Measurements from ENCODE around the gene MT1HL1. TPM values are rescaled to one million over a fixed set of nuclear protein-coding genes. Genes with fewer than 3 reads are reported as not detected.

MT1HL1 gene
- total RNA-seq, 1 experiment from 2014 or later: not detected

DNA sequence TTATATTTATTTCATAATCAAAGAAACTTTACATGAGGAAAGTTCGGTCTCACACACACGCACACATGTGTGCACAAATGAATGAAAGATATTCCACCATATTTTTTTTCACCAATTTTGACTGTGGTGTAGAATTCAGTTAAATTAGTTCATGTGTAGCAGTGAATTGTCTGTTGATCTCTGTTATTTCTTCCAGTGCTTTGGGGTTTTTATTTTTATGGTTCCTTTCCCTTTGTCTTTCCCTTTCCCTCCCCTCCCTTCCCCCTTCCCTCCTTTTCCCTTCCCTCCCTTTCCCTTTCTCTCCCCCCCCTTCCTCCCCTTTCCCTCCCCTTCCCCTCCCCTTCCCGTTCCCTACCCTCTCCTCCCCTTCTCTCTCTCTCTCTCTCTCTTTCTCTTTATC is 46.7 kb upstream of the MT1HL1 start:
- no peaks in the 10 kb centered on the region for H3K27me3 Mint-ChIP-seq (ENCODE audit: low read depth)
- 80% methylated on average over 1 of the region's 3 CpGs for WGBS (ENCODE audit: extremely low coverage, insufficient read length, low lambda C conversion rate)
- no peak overlapping the region for H2AFZ ChIP-seq (ENCODE audit: low read length)
- no peak overlapping the region for H3K56ac ChIP-seq (ENCODE audit: insufficient read length, low read depth, low read length)
- no peaks in the 10 kb centered on the region for H3K27me3 ChIP-seq (ENCODE audit: insufficient read depth, low read length)
- H4K91ac ChIP-seq (ENCODE audit: insufficient read length, low read depth, low read length): no peak overlapping the region
- H3K4me1 ChIP-seq (ENCODE audit: insufficient read depth, low read length): peaks cover 7% of the 10 kb centered on the region; the same call in 1 of the 2 replicates
- no peak overlapping the region for H3K18ac ChIP-seq (ENCODE audit: insufficient read length, low read depth, low read length)
- H2BK12ac ChIP-seq (ENCODE audit: insufficient read length, low read depth, low read length): no peak overlapping the region
- no peak overlapping the region for H2BK15ac ChIP-seq (ENCODE audit: low read depth, low read length)
- no peak overlapping the region for H3K4ac ChIP-seq (ENCODE audit: low read depth, low read length)
- H3K27ac Mint-ChIP-seq: no peak overlapping the region
- no peaks in the 10 kb centered on the region for H3K23me2 ChIP-seq (ENCODE audit: insufficient read length, low read depth, low read length, poor library complexity, severe bottlenecking)
- no peaks in the 10 kb centered on the region for H3K9me3 ChIP-seq (ENCODE audit: control insufficient read depth, low read depth, low read length)
- H3K27ac ChIP-seq (ENCODE audit: insufficient read length, low read depth, low read length): no peak overlapping the region
- H2BK120ac ChIP-seq (ENCODE audit: low read depth, low read length, poor library complexity, severe bottlenecking): no peak overlapping the region
- peaks cover 0 to 6% (median 4%) of the 10 kb centered on the region in 3 experiments; a peak in 2 of 7 replicates for H3K36me3 Mint-ChIP-seq (ENCODE audit: insufficient read depth in 1 of 3, low read depth in 3 of 3)
- no peak overlapping the region for H2BK5ac ChIP-seq (ENCODE audit: insufficient read length, low read length)
- H3K4me2 ChIP-seq (ENCODE audit: insufficient read depth, insufficient read length, low read length): no peak overlapping the region
- no peak overlapping the region for H3K14ac ChIP-seq (ENCODE audit: insufficient read depth, low read length)
- DNase-seq: no peak
- TF ChIP-seq, protein P1, sequence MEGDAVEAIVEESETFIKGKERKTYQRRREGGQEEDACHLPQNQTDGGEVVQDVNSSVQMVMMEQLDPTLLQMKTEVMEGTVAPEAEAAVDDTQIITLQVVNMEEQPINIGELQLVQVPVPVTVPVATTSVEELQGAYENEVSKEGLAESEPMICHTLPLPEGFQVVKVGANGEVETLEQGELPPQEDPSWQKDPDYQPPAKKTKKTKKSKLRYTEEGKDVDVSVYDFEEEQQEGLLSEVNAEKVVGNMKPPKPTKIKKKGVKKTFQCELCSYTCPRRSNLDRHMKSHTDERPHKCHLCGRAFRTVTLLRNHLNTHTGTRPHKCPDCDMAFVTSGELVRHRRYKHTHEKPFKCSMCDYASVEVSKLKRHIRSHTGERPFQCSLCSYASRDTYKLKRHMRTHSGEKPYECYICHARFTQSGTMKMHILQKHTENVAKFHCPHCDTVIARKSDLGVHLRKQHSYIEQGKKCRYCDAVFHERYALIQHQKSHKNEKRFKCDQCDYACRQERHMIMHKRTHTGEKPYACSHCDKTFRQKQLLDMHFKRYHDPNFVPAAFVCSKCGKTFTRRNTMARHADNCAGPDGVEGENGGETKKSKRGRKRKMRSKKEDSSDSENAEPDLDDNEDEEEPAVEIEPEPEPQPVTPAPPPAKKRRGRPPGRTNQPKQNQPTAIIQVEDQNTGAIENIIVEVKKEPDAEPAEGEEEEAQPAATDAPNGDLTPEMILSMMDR (conservative IDR thresholded peaks at IDR 0.05): no peak
- peaks cover 0 to 2% of the 10 kb centered on the region in 2 experiments; a peak in 1 of 5 replicates for H3K9me3 Mint-ChIP-seq
- no peak overlapping the region for H3K23ac ChIP-seq (ENCODE audit: insufficient read length, low read depth, low read length)
- no peak overlapping the region for H4K5ac ChIP-seq (ENCODE audit: insufficient read length, low read depth, low read length)
- no peak overlapping the region for H3K4me3 Mint-ChIP-seq
- peaks cover 7 to 10% of the 10 kb centered on the region in 2 experiments for H3K4me1 Mint-ChIP-seq
- H4K8ac ChIP-seq (replicated peaks; ENCODE audit: insufficient read length, low read depth, low read length): no peak overlapping the region
- no peaks in the 10 kb centered on the region for H4K20me1 ChIP-seq (ENCODE audit: control insufficient read depth, insufficient read depth, insufficient read length)
- no peak overlapping the region for H3T11ph ChIP-seq (ENCODE audit: low read length)
- no peak overlapping the region for H2BK20ac ChIP-seq (ENCODE audit: low read depth, low read length, poor library complexity, severe bottlenecking)
- no peak overlapping the region for H3K9ac ChIP-seq (ENCODE audit: extremely low read depth, insufficient read length, low read length)
- H3K79me2 ChIP-seq (ENCODE audit: insufficient read depth, low read length): peaks cover 2% of the 10 kb centered on the region; the same call in 1 of the 2 replicates
- no peaks in the 10 kb centered on the region for H3K79me1 ChIP-seq (ENCODE audit: insufficient read depth, low read depth, low read length, poor library complexity, severe bottlenecking)
- no peak overlapping the region for H2AK5ac ChIP-seq (ENCODE audit: insufficient read length, low read length)
